Daoy (cell line): ENCODE results near the gene TPRN. TPM values are rescaled to one million over a fixed set of nuclear protein-coding genes. Genes with fewer than 3 reads are reported as not detected.
A peak's percentile ranks its signal among the peaks of the same experiment; 100 is the strongest.

Source experiments
- DNase-seq: peaks from one replicate; pipeline ENCODE4 v3.0.0-alpha.2; 2015; ENCODE audit warnings: low read depth
- total RNA-seq: library from RNA; depleted of rRNA; stranded (reverse); fragments of >200 nt; shearing (Covaris generic); gene quantifications from 2 replicates; pipeline ENCODE4 v1.2.3, GENCODE V29; 2014

TPRN gene
- total RNA-seq, 1 experiment from 2014 or later = 11.7 TPM

GRCh38 chr9:137226338-137227053 is 26.0 kb upstream of the TPRN start:
- DNase-seq = peak; percentile 67

DNA sequence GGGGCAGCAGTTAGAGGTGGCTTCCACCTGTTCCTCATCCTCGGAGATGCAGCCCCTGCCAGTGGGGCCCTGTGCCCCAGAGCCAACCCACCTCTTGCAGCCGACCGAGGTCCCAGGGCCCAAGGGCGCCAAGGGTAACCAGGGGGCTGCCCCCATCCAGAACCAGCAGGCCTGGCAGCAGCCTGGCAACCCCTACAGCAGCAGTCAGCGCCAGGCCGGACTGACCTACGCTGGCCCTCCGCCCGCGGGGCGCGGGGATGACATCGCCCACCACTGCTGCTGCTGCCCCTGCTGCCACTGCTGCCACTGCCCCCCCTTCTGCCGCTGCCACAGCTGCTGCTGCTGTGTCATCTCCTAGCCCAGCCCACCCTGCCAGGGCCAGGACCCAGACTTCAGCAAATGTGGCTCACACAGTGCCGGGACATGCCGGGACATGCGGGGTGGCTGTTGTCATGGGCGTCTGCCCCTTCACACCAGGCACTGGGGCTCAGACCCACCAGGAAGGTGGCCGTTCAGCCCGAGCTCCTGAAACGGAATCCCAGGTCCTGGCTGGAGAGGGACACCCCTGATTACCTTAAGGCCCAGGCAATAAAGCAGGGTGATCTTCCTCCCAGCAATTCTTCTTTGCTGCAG is 25.3 kb upstream of the TPRN start:
- DNase-seq = no peak

DNA sequence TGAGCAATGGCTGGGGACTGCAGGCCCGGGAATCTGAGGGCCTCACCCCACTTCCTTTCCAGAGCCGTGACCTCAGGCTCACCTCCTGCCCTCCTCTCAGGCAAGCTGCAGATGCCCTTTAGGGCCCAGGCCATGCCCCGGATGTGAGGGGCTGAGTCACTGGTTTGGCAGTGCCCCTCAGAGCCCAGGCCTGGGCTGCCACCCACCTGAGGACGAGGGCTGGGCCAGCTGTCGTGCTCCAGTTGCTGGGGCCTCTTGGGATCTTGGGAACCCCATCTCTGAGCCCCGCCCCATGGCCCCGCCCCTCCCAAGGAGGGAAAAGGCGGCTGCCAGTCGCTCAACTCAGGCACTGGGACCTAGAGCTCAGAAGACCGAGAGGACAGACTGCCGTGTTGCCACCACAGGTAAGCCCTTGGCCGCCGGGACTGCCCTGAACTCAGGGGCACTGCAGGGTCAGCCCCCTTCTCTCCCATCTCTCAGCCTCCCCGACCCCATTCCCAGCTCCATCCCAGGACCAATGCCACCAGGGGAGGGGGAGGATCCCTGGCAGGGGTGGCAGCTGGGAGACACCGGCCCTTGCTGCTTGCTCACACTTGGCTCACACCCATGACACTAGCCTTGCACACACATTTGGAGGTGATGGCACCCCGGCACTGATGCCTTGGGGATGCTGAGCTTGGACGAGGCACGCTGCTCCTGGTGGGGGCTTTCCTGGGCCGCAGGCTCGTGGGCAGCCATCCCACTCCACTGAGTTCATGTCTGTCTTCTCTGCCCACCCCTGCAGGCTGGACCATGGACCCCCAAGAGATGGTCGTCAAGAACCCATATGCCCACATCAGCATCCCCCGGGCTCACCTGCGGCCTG is 24.5 kb upstream of the TPRN start, which contains the start of gene CYSRT1:
Gene CYSRT1, plus strand, starts transcription at position 345 of the 865 bp plus-strand sequence. Its CDS starts 448 bp downstream, at position 793.
- DNase-seq = no peak

DNA sequence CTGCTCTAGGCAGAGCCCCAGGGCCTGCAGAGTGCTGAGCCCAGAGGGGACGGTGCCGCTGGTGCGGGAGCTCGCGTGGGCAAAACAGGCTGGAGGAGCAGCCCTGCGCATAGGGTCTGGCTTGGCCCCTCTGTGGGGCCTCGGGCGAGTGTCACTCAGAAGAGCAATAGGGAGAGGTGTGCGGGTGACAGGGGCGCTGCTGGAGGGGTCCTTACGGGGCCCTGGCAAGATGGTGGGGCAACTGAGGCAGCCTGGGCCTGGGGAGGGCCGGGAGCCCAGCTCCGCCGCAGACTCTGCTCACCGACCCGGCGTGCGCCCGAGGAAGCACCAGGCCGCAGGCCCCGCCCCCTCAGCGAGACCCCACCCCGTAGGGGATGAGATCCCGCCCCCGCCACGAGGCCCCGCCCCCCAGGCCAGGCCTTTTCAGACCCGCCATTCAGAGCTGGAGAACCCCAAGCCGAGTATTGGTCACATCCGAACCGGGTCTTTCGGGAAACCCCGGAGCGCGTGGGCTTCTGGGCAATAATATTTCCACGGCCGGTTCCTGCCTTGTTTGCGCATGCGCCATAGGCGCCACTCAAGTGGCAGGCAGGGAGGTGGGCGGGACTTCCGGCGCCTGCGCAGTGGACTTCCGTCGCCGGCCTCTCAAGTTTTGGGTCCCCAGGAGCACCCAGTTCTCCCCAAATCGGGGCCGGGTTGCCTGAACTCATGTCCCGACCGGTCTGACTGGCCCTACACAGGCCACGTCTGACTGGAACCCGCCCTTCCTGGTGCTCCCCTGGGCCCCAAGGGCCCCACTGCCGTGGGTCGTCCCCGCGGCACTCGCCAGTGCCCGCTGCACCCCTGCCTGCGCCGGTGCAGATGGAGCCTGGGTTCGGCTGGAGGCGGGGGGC is 22.8 kb upstream of the TPRN start:
- peak; percentile 99 for DNase-seq

DNA sequence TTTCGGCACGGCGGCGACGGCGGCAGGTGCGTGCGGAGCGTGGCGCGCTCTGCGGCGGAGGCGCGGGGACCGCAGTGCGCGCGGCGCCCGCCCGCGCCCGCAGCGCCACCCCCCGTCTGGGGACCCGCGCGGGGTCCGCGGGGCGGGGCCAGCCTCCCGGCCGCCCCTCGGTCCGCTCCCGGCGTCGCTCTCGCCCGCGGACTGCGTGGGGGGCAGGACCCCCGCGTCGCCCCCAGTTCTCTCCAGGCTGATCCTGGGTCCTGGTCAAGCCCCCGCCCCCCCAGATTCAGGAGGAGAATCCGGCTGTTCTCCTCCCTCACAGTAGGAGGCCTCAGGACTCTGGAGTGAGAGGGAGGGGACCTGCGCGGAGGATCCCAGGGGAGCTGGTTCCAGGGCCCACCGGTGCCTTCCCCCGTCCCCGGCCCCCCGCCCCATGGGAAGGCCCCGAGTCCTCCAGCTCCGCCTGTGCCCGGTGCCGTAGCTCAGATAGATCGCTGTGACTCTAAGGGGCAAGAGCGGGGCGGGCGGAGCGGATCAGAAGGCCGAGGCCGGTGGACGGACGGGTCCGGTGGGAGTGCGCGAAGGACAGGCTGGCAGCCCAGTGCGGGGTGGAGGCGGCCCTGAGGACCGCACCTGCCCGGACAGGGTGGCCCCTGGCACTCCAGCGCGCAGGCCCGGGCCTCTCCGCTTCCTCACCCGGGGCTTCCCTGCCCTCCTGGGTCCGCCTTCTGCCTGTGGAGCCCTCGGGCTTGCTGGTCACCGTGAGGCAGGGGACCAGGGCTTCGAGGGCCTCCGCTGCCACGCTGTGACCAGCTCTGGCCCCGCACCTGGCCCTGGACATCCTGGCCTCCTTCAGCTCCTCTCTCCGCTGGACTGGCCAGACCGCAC is 21.9 kb upstream of the TPRN start, which contains the start of gene RNF208:
Gene RNF208, minus strand, starts transcription at position 51 of the 888 bp plus-strand sequence. CDS start 1,028 bp downstream, outside the sequence.
- no peak for DNase-seq

DNA sequence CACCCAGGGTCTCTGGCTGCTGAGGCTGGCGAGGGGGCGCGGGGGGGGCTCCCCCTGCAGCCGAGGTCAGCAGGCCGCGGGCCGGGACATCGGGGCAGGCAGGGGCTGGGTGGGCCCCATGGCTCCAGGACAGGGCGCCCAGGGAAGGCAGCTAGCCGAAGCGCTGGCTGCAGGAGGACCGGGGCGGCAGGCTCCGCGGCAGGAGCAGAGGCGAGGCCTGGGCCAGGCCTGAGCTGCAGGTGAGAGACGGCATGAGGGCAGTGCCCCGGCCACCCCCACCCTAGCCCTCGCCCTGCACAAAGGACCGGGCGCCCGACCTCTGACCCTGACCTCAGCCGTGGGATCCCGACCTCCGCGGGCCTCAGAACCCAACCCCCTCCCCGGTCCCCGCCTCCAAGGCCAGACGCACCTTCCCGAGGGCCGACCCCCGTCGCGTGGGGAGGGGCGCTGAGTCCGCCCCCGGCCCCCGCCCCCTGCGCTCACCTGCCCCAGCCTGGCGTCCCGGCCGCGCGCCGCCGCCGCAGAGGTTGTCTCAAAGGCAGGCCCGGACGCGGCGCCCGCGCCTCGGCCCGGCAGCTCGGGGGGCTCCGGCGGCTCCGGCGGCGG is 21.1 kb upstream of the TPRN start:
- no peak for DNase-seq

DNA sequence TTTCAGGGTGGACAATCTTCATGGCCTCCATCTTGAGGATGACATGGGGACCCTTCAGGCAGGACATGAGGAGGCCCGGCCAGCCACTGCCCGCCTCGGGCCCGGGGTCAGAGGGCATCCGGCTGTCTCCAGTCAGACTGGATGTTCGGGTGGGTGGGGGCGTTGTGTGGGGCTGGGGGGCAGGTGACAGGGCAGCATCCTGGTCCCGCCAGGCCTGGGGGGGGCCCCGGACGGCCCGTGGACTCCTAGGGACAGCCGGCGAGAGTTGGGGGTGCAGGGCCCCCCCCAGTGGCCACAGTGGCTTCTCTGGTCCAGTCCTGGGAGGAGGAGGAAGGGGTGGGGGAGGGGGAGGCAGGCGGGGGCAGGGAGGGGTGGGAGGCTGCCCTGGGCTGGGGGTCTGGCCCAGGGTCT is 20.6 kb upstream of the TPRN start:
- no peak for DNase-seq

DNA sequence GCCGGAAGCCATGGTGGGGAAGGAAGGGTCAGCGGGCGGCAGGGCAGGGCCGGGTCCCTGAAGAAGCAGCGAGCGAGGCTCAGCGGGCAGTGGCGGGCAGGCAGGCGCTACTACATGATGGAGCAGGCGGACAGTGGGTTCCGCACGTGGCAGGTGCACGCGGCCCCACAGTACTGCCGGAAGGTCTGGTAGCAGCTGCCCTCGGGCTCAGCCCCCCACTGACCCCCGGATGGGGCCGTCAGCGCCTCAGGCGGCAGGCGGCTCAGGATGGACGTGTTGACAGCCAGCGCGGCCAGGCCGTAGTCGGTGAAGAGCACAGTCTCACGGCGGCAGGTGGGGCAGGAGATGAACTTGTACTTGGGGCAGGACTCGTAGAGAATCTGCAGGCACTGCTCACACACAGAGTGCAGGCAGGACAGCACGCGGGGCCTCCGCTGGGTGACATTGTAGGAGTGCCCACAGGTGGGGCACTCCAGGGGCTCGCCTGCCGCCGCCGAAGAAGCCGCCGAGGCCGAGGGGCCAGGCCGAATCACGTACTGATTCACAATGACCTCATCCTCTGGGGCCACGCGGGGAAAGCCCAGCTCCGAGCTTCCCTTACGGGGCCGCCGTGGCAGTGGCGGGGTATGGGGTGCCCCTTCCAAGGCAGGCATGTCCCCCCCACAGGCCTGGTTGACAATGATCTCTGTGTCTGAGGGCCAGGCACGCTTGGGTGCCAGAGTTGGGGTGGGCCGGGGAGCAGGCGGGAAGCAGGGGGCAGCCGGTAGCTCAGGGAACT is 20.0 kb upstream of the TPRN start:
- DNase-seq = no peak

DNA sequence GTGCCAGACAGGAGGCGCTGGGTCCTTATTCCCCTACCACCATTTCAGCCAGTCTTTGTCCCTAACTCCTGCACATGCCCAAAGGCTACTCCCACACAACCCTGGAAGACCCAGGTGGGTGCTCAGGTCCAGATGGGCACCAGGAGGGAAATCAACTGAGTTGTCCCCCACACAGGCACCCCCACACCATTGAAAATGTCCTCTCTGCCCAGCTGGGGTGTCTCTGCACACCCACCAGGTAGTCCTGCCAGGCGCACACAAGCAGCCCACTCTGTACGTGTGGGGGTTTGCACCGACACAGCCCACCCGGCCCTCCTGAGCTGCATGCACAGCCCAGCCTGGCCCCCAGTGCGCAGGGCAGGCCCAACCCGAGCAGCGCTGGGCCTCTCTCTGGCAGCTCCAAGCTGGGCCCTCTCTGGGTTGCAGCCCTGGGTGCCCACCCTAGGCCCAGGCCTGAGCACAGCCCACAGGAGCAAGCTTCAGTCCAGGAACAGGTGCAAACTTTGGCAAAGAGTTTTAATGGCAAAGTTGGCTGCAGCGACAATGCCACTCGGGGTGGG is 19.3 kb upstream of the TPRN start:
- DNase-seq = no peak

DNA sequence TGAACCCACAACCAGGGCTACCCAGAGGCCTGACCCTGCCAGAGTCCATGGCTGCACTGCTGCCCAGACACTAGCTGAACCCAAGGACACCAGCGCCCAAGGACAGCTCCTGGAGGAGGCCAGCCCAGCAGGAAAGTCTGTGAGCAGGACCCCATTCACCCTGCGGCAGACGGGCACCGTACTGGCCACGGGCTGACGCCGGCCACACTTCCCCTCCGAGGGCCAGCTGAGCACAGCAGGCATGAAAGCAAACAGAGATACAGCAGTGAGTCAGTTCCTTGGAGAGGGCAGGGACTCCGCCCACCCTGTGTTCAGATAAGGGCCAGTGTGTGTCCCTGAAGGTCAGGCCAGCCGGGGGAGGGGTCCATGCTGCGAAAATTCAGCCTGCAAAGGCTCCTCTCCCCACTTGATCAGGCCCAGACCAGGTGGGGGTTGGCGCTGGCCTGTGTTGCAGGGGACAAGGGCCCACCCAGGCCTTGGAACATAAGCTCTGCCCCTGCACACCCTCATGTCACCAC is 18.3 kb upstream of the TPRN start:
- peak; percentile 87 for DNase-seq

DNA sequence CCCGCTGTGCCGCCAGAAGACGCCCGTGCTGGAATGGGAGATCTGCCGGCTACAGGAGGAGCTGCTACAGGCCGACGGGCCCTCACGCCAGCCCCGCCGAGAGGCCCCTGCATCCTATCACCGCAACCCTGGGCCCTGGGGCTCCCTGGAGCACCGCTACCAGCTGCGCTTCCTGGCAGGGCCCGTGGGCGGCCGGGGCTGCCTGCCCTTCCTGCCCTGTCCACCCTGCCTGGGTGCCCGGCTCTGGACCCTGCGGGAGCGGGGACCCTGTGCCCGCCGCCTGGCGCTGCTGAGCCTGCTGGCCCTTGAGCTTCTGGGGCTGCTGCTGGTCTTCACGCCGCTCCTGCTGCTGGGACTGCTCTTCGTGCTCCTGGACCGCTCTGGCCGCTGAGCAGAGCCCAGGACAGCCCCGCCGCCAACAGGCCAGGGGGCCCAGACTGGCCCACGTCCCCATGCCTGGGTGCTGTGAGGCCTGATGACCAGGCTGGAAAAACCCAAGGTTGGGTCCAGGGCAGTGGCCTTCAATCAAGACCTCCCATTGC is 17.7 kb upstream of the TPRN start:
- no peak for DNase-seq

DNA sequence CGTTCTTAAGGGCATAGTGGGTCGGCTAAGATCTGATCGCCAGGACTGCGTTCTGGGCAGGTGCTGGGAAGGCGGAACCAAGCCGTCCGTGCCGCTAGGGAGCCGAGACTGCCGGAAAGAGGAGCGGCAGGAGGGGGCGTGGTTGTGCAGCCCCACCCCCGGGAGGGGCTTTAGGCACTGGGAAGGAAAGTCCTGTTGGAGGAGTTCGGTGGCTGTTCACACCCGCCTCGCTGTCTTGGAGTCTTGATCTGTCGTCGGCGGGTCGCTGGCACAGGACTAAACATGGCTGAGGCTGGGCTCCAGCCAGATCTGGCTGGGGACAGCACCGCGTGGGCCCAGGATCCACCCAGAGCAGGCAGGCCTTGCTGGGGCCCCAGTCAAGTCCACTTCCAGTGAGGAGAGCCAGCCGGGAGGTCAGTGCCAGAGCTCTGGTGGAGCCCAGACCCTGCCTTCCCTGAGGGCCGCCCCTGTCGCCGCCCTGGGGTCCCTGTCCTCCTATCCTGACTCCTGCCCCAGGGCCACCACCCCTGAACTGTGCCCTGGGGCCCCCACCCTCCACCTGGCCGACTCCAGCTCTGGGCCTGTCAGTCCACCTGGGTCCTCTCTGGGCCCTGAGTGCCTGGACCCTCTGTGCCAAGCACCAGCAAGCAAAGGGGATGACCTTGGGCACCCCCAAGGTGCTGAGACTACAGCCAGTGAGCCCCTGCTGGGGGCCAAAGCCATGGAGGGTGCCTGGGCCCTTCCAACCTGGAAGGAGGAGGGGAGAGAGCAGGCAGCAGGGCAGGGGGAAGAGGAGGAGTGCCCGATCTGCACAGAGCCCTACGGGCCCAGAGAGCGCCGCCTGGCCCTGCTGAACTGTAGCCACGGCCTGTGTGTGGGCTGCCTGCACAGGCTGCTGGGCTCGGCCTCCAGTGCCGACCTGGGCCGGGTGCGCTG is 17.0 kb upstream of the TPRN start:
- no peak for DNase-seq

GRCh38 chr9:137216188-137216965 is 15.8 kb upstream of the TPRN start:
- no peak for DNase-seq

- no peak for DNase-seq
Observed at GRCh38 chr9:137215196-137215986, 14.8 kb upstream of the TPRN start.

DNA sequence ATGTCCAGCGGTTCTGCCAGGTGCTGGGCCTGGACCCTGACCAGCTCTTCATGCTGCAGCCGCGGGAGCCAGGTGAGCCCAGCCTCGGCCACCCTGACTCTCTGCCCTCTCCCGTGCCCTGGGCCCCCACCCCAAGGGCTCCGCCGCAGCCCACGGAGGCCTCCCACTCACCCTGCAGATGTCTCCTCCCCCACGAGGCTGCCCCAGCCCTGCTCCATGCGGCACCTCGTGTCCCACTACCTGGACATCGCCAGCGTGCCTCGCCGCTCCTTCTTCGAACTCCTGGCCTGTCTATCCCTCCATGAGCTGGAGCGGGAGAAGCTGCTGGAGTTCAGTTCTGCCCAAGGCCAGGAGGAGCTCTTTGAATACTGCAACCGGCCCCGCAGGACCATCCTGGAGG is 14.1 kb upstream of the TPRN start:
- DNase-seq = no peak
